ENCODE measurements around the gene CYSRT1.

Gene CYSRT1

GRCh38 chr9:137224830-137225694, at the start of gene CYSRT1:
TSS of gene CYSRT1 (plus strand) at chr9:137225174. CDS start at chr9:137225622, 448 bp downstream.
- DNase-seq (ENCODE audit: low read depth): no peak

- no peak for DNase-seq (ENCODE audit: low read depth)
These were observed 49.5 kb upstream of the CYSRT1 start for GRCh38 chr9:137175345-137175961.

GRCh38 chr9:137176302-137177182, 48.4 kb upstream of the CYSRT1 start:
- DNase-seq (ENCODE audit: low read depth): no peak

GRCh38 chr9:137178201-137178938, 46.6 kb upstream of the CYSRT1 start:
- DNase-seq (ENCODE audit: low read depth): no peak

- DNase-seq (ENCODE audit: low read depth): no peak
These were observed 45.9 kb upstream of the CYSRT1 start for GRCh38 chr9:137178939-137179630.

GRCh38 chr9:137179761-137180160, 45.2 kb upstream of the CYSRT1 start:
- no peak for DNase-seq (ENCODE audit: low read depth)

- DNase-seq (ENCODE audit: low read depth): no peak
These were observed 44.5 kb upstream of the CYSRT1 start for GRCh38 chr9:137180491-137180890.

- no peak for DNase-seq (ENCODE audit: low read depth)
These were observed 43.3 kb upstream of the CYSRT1 start for GRCh38 chr9:137181680-137182079.

GRCh38 chr9:137182836-137183235, 42.1 kb upstream of the CYSRT1 start:
- no peak for DNase-seq (ENCODE audit: low read depth)

GRCh38 chr9:137183980-137184595, 40.9 kb upstream of the CYSRT1 start:
- DNase-seq (ENCODE audit: low read depth): no peak

GRCh38 chr9:137184881-137185660, 39.9 kb upstream of the CYSRT1 start:
- no peak for DNase-seq (ENCODE audit: low read depth)

- DNase-seq (ENCODE audit: low read depth): no peak
These were observed 39.1 kb upstream of the CYSRT1 start for GRCh38 chr9:137185921-137186320.

- no peak for DNase-seq (ENCODE audit: low read depth)
These were observed 38.6 kb upstream of the CYSRT1 start for GRCh38 chr9:137186385-137186784.

GRCh38 chr9:137187386-137187785, 37.6 kb upstream of the CYSRT1 start:
- no peak for DNase-seq (ENCODE audit: low read depth)

- DNase-seq (ENCODE audit: low read depth): no peak
These were observed 36.9 kb upstream of the CYSRT1 start for GRCh38 chr9:137188086-137188489.

- peak; percentile 76 for DNase-seq (ENCODE audit: low read depth)
These were observed 36.3 kb upstream of the CYSRT1 start, which contains the start of the genes ANAPC2 and SSNA1 for GRCh38 chr9:137188490-137189296. TSS of gene ANAPC2 (minus strand) at chr9:137188560. CDS start at chr9:137188532, 28 bp downstream. TSS of gene SSNA1 (plus strand) at chr9:137188676. CDS start at chr9:137188727, 51 bp downstream.

- no peak for DNase-seq (ENCODE audit: low read depth)
These were observed 35.4 kb upstream of the CYSRT1 start for GRCh38 chr9:137189297-137190295.

Data from HS-27A (cell line).